HepG2 (cell line): ENCODE results near the gene FGF9. TPM values are rescaled to one million over a fixed set of nuclear protein-coding genes. Genes with fewer than 3 reads are reported as not detected.

Experiments
- ATAC-seq: fragments of 200-7000 bp; cut with Tn5 transposase; 3 replicates; pipeline ENCODE4 v1.9.1; 2020; ENCODE audit warnings: mild to moderate bottlenecking, moderate library complexity
- BruUV-seq: library from RNA; stranded (reverse); fragments of 400-500 nt; replicated peaks from 2 replicates; lab custom pipeline; 2021; lab: Mats Ljungman, UMichigan
- CTCF ChIA-PET: fragments of 300-600 bp; formaldehyde crosslinking; extraction: SDS; loops from one replicate; lab custom pipeline; 2021; ENCODE audit warnings: low total read pairs, inconsistent platforms, low intra/inter-chr PET ratio; lab: Yijun Ruan, JAX
- POLR2A ChIA-PET: fragments of 350-600 bp; sonication (Branson Sonifier 250); formaldehyde crosslinking; loops from one replicate; lab custom pipeline; 2020; ENCODE audit warnings: antibody characterized with exemption, inconsistent platforms; lab: Yijun Ruan, JAX
- DNase-seq: peaks from one replicate; pipeline ENCODE4 v3.0.0-alpha.2; 2015; ENCODE audit warnings: low spot score
- FAIRE-seq: peaks from 3 replicates; lab custom pipeline; 2011; peaks lifted over from hg19 to GRCh38; lab: Jason Lieb, UNC
- H2AFZ ChIP-seq: one replicate; pipeline ENCODE4 v1.6.1; 2011; ENCODE audit warnings: low read length, inconsistent platforms
- H3K27ac ChIP-seq: fragments of 300-600 bp; 3 replicates; pipeline ENCODE4 v1.8.0; 2011; ENCODE audit warnings: mixed run types, mild to moderate bottlenecking, mixed read lengths, low read length, inconsistent platforms; ENCODE audit not compliant: insufficient read depth; ENCODE audit errors: extremely low read length
- H3K27me3 ChIP-seq, 2 experiments: fragments of 200-600 bp in 1 of 2; 2 replicates in 1 of 2; 3 replicates in 1 of 2; pipeline versions ENCODE4 v1.6.0 to v1.8.0; 2011; ENCODE audit warnings: low read length in 2 of 2, mild to moderate bottlenecking in 2 of 2, moderate library complexity in 2 of 2, inconsistent platforms in 1 of 2; ENCODE audit not compliant: insufficient read depth in 2 of 2, control insufficient read depth in 1 of 2
- H3K36me3 ChIP-seq, 2 experiments: fragments of 200-600 bp in 1 of 2; replicated peaks in 1 of 2; 2 replicates in 1 of 2; 3 replicates in 1 of 2; pipeline versions ENCODE4 v1.5.1 to v1.8.0; 2011; ENCODE audit warnings: low read length in 2 of 2, inconsistent platforms in 1 of 2; ENCODE audit not compliant: insufficient read depth in 2 of 2, control insufficient read depth in 1 of 2
- H3K4me1 ChIP-seq: 2 replicates; pipeline ENCODE4 v1.5.1; 2012; ENCODE audit warnings: low read length, inconsistent platforms; ENCODE audit not compliant: insufficient read depth
- H3K4me2 ChIP-seq: 2 replicates; pipeline ENCODE4 v1.6.0; 2011; ENCODE audit warnings: low read depth, low read length, inconsistent platforms
- H3K4me3 ChIP-seq, 3 experiments: fragments of 200-600 bp in 1 of 3; sonication (generic), shearing (Covaris generic) in 1 of 3; replicated peaks in 1 of 3; 2 replicates each; pipeline ENCODE4 v1.5.1; 2011 to 2016; ENCODE audit warnings: low read length in 3 of 3, inconsistent platforms in 2 of 3, low read depth in 2 of 3, mild to moderate bottlenecking in 2 of 3, control low read depth in 1 of 3, mixed read lengths in 1 of 3; ENCODE audit not compliant: insufficient read depth in 1 of 3
- H3K79me2 ChIP-seq: one replicate; pipeline ENCODE4 v1.6.1; 2011; ENCODE audit warnings: low read length, inconsistent platforms; ENCODE audit not compliant: insufficient read depth
- H3K9ac ChIP-seq: 2 replicates; pipeline ENCODE4 v1.6.0; 2011; ENCODE audit warnings: mild to moderate bottlenecking, low read depth, low read length, inconsistent platforms; ENCODE audit not compliant: insufficient read depth
- H3K9me3 ChIP-seq: 2 replicates; pipeline ENCODE4 v1.5.1; 2012; ENCODE audit warnings: mild to moderate bottlenecking, low read length
- H4K20me1 ChIP-seq: 2 replicates; pipeline ENCODE4 v1.6.0; 2011; ENCODE audit warnings: inconsistent platforms, mild to moderate bottlenecking, low read length, moderate library complexity; ENCODE audit not compliant: insufficient read depth
- FOSL2 ChIP-seq: sonication (generic); formaldehyde crosslinking; IDR thresholded peaks from 2 replicates; pipeline ENCODE4 v1.4.0; 2020; ENCODE audit warnings: missing genetic modification reagents
- HNF4G ChIP-seq, 2 experiments: sonication (generic) in 1 of 2; formaldehyde crosslinking in 1 of 2; IDR thresholded peaks; 2 replicates each; pipeline versions ENCODE4 v1.4.0 to v1.6.1; 2011 to 2020; ENCODE audit warnings: borderline replicate concordance in 2 of 2, low read depth in 2 of 2, mild to moderate bottlenecking in 2 of 2, low read length in 1 of 2, missing genetic modification reagents in 1 of 2, moderate library complexity in 1 of 2
- HNRNPUL1 ChIP-seq: fragments of 200-400 bp; formaldehyde crosslinking; IDR thresholded peaks from 2 replicates; pipeline ENCODE4 v1.6.1; 2017; ENCODE audit warnings: low read depth, mild to moderate bottlenecking, low read length, moderate library complexity
- JDP2 ChIP-seq: sonication (generic); formaldehyde crosslinking; IDR thresholded peaks from 2 replicates; pipeline ENCODE4 v1.8.1; 2022; ENCODE audit warnings: missing genetic modification reagents, borderline replicate concordance
- ZNF138 ChIP-seq: sonication (generic); formaldehyde crosslinking; IDR thresholded peaks from 2 replicates; pipeline ENCODE4 v1.5.0; 2020; ENCODE audit warnings: mild to moderate bottlenecking, low read depth, missing genetic modification reagents
- ZNF761 ChIP-seq: sonication (generic); formaldehyde crosslinking; conservative IDR thresholded peaks from 2 replicates; pipeline ENCODE4 v1.4.0; 2020; ENCODE audit warnings: mild to moderate bottlenecking, missing genetic modification reagents
- ZSCAN29 ChIP-seq: sonication (generic); formaldehyde crosslinking; conservative IDR thresholded peaks from 2 replicates; pipeline ENCODE4 v1.4.0; 2020; ENCODE audit warnings: mild to moderate bottlenecking, missing genetic modification reagents
- WGBS: methylation state at CpG from one replicate; pipeline ENCODE4 v1.1.6; 2017; ENCODE audit warnings: low lambda C conversion rate; 5-methylcytosine and 5-hydroxymethylcytosine counted together
- in situ Hi-C: cut with HindIII; loops from 2 replicates; pipeline ENCODE4 v1.10.0; 2017; ENCODE audit warnings: low pct_unique_long_range_greater_than_20kb; ENCODE audit not compliant: extremely low pct_ligation_motif_present
- intact Hi-C: fragments of 100-400 bp; cut with micrococcal nuclease; formaldehyde crosslinking; loops from one replicate; pipeline ENCODE4 v1.10.0; 2022; ENCODE audit not compliant: unreplicated experiment
- polyA plus RNA-seq, 8 experiments: library from polyadenylated mRNA; depleted of rRNA in 3 of 8; stranded (reverse) in 7 of 8; unstranded in 1 of 8; fragments of >200 nt; fragmentation: Illumina TruSeq in 4 of 8; extraction: Trizol in 4 of 8; gene quantifications; 2 replicates each; pipeline versions ENCODE4 v1.2.1 to v1.2.3, GENCODE V29; 2011 to 2016; ENCODE audit warnings: low read depth in 4 of 8, missing spikeins in 1 of 8, mixed read lengths in 1 of 8; ENCODE audit not compliant: insufficient read depth in 1 of 8
- total RNA-seq, 5 experiments: library from RNA; depleted of rRNA; stranded (reverse); fragments of >200 nt; fragmentation: Illumina TruSeq; extraction: Trizol; gene quantifications; 2 replicates each; pipeline ENCODE4 v1.2.3, GENCODE V29; 2016; ENCODE audit warnings: low read depth in 1 of 5

Gene FGF9
- total and polyA plus RNA-seq, 2 of the 13 experiments (the other 11 are each of a cell fraction or from before 2014, with no cell fraction given): not detected

GRCh38 chr13:21657538-21657937 is 13.3 kb upstream of the FGF9 start:
- no peak overlapping the region for H3K4me3 ChIP-seq
- H3K4me2 ChIP-seq: no peak overlapping the region
- TF ChIP-seq ZNF761 (CRISPR knock-in tag) (no peak), ZNF138 (CRISPR knock-in tag) (no peak), ZSCAN29 (CRISPR knock-in tag) (no peak), FOSL2 (peak; percentile 82)
- in situ Hi-C loops: no loop called here
- DNase-seq (no peak), FAIRE-seq (no peak), ATAC-seq (peak; percentile 45; the same call in 2 of the 3 replicates)
- BruUV-seq: no TSS peak
- H2AFZ ChIP-seq: no peak overlapping the region
- H3K79me2 ChIP-seq: no peaks in the 10 kb centered on the region
- H3K9ac ChIP-seq: no peak overlapping the region
- CTCF ChIA-PET: no interaction called here
- H3K36me3 ChIP-seq: no peaks in the 10 kb centered on the region
- 20% methylated on average over 4 of the region's 4 CpGs for WGBS
- H3K9me3 ChIP-seq: no peaks in the 10 kb centered on the region
- H3K4me1 ChIP-seq: peaks cover 5% of the 10 kb centered on the region; the same call in 1 of the 2 replicates
- H4K20me1 ChIP-seq: no peaks in the 10 kb centered on the region
- POLR2A ChIA-PET: no interaction called here
- H3K27ac ChIP-seq: no peak overlapping the region
- H3K27me3 ChIP-seq: no peaks in the 10 kb centered on the region; a peak in 1 of 5 replicates
- intact Hi-C loops: no loop called here

GRCh38 chr13:21659087-21659486 is 11.8 kb upstream of the FGF9 start:
- H3K4me1 ChIP-seq: peaks cover 21% of the 10 kb centered on the region
- ChIA-PET POLR2A (no interaction called here), CTCF (no interaction called here)
- intact Hi-C loops: no loop called here
- DNase-seq (no peak), ATAC-seq (no peak), FAIRE-seq (no peak)
- in situ Hi-C loops: no loop called here
- no peak overlapping the region for H3K4me3 ChIP-seq
- no peaks in the 10 kb centered on the region; a peak in 1 of 5 replicates for H3K27me3 ChIP-seq
- no peaks in the 10 kb centered on the region for H4K20me1 ChIP-seq
- TF ChIP-seq HNF4G (IDR thresholded peaks at IDR 0.05; ENCODE audit: borderline replicate concordance, low read depth, low read length) (no peak), HNF4G (CRISPR knock-in tag; IDR thresholded peaks at IDR 0.05; ENCODE audit: borderline replicate concordance, low read depth) (no peak), HNRNPUL1 (no peak), JDP2 (no peak)
- no peaks in the 10 kb centered on the region for H3K9me3 ChIP-seq
- WGBS: 20% methylated on average over 6 of the region's 6 CpGs
- no peak overlapping the region for H3K4me2 ChIP-seq
- H3K79me2 ChIP-seq: no peaks in the 10 kb centered on the region
- no peak overlapping the region for H3K27ac ChIP-seq
- H2AFZ ChIP-seq: no peak overlapping the region
- H3K9ac ChIP-seq: no peak overlapping the region
- no peaks in the 10 kb centered on the region for H3K36me3 ChIP-seq
- BruUV-seq: no TSS peak
